ENCODE results near the gene RPS16.

Gene RPS16

GRCh38 chr19:39475748-39476147 is 40.0 kb upstream of the RPS16 start:
- TF ChIP-seq CTCF (IDR thresholded peaks at IDR 0.05; ENCODE audit: control extremely low read depth, extremely low read depth, low read depth, missing control alignments) = no peak
- ChIA-PET POLR2A (no interaction called here), CTCF (interaction anchor here (1.0 to 3.8 kb wide), 7 partner anchors 12 to 58 kb away, joined by 3 to 38 read pairs (median 6); partner anchors contain the start of genes EID2B and SUPT5H)
- no peak for DNase-seq (ENCODE audit: extremely low spot score)

- ChIA-PET POLR2A (no interaction called here), CTCF (interaction anchor here (0.6 to 3.8 kb wide), 25 partner anchors 10 to 781 kb away, joined by 3 to 38 read pairs (median 4); partner anchors contain the start of genes EID2B, RPS16 and SUPT5H)
- DNase-seq (ENCODE audit: extremely low spot score) = peak; percentile 72
- peak; percentile 66 for TF ChIP-seq CTCF (IDR thresholded peaks at IDR 0.05; ENCODE audit: control extremely low read depth, extremely low read depth, low read depth, missing control alignments)
Measured at GRCh38 chr19:39474139-39474620, 38.4 kb upstream of the RPS16 start.

- TF ChIP-seq CTCF (IDR thresholded peaks at IDR 0.05; ENCODE audit: control extremely low read depth, extremely low read depth, low read depth, missing control alignments) = no peak
- POLR2A ChIA-PET = no interaction called here
- no peak for DNase-seq (ENCODE audit: extremely low spot score)
- CTCF ChIA-PET = interaction anchor here (0.6 to 3.8 kb wide), 13 partner anchors 10 to 227 kb away, joined by 3 to 38 read pairs (median 5); partner anchors contain the start of genes EID2B and RPS16
Measured at GRCh38 chr19:39473443-39473960, 37.8 kb upstream of the RPS16 start.

- no peak for TF ChIP-seq CTCF (IDR thresholded peaks at IDR 0.05; ENCODE audit: control extremely low read depth, extremely low read depth, low read depth, missing control alignments)
- CTCF ChIA-PET = interaction anchor here (1.3 to 3.8 kb wide), 4 partner anchors 9 to 32 kb away, joined by 4 to 37 read pairs (median 14); no protein-coding TSS in a partner anchor
- no peak for DNase-seq (ENCODE audit: extremely low spot score)
- POLR2A ChIA-PET = no interaction called here
Measured at GRCh38 chr19:39472746-39473442, 37.1 kb upstream of the RPS16 start.

- CTCF ChIA-PET = interaction anchor here (0.7 to 1.3 kb wide), 4 partner anchors 10 to 31 kb away, joined by 3 to 4 read pairs (median 3); no protein-coding TSS in a partner anchor
- DNase-seq (ENCODE audit: extremely low spot score) = no peak
- TF ChIP-seq CTCF (IDR thresholded peaks at IDR 0.05; ENCODE audit: control extremely low read depth, extremely low read depth, low read depth, missing control alignments) = no peak
- POLR2A ChIA-PET = no interaction called here
Measured at GRCh38 chr19:39471756-39472536, 36.2 kb upstream of the RPS16 start.

- ChIA-PET POLR2A (no interaction called here), CTCF (interaction anchor here (0.9 kb wide), 1 partner anchor 10 kb away, joined by 3 read pairs; no protein-coding TSS in a partner anchor)
- TF ChIP-seq CTCF (IDR thresholded peaks at IDR 0.05; ENCODE audit: control extremely low read depth, extremely low read depth, low read depth, missing control alignments) = no peak
- DNase-seq (ENCODE audit: extremely low spot score) = no peak
Measured at GRCh38 chr19:39470724-39471339, 35.1 kb upstream of the RPS16 start.
